Measurements from ENCODE around the gene MT2A.
"Not testable (repeated sequence)": the region's sequence is repeated elsewhere in the genome, so short reads cannot be mapped to it uniquely, and the experiment has no call there.

MT2A gene

GRCh38 chr16:56623184-56623583 lies 14.8 kb downstream of the MT2A start:
- DNase-seq: not testable (repeated sequence)

DNA sequence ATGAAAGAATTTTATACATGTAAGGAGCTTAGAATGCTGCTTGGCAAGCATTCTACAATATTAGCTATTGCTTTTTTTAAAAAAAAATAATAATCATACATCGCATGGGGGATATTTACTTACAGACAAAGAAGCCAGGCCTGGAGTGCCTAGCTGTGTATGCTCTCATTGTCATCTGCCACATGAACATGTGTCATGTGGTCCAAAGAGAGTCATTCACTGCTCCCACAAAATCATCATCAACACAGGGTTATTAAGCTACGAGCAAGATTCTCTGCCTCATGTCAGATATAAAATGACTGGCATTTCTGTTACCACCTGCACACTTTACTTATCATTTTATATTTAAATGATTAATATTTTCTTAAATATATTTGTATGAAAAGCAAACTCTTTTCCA lies 15.3 kb downstream of the MT2A start:
- no peak for DNase-seq

GRCh38 chr16:56625140-56625942 lies 17.0 kb downstream of the MT2A start, which contains the start of gene MT1E:
MT1E (plus strand) TSS chr16:56625781; CDS start chr16:56625852, 71 bp downstream.
- DNase-seq: no peak

- no peak for DNase-seq
Observed at GRCh38 chr16:56625943-56626654, 17.7 kb downstream of the MT2A start.

GRCh38 chr16:56626685-56627084 lies 18.3 kb downstream of the MT2A start:
- DNase-seq: no peak

GRCh38 chr16:56628486-56629350 lies 20.3 kb downstream of the MT2A start:
- DNase-seq: no peak

DNA sequence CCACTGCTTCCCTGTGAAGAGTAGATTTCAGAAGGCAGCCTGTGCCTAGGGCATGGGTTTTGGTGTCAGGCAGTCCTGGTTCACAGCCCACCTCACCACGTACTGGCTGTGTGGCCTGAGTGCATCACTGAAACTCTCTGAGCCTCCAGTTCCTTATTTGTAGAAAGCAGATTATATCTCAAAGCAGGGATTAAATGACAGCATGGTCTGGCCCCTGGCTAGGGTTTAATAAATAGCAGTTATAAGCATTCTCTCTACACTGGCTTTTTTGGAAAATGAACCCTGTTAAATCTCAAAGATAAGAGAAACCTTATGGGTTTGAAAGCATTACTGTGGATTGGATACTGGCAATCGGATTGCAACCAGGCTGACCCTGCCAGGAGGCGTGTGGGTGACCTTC lies 21.1 kb downstream of the MT2A start:
- DNase-seq: no peak

GRCh38 chr16:56630134-56630533 lies 21.8 kb downstream of the MT2A start:
- no peak for DNase-seq

DNA sequence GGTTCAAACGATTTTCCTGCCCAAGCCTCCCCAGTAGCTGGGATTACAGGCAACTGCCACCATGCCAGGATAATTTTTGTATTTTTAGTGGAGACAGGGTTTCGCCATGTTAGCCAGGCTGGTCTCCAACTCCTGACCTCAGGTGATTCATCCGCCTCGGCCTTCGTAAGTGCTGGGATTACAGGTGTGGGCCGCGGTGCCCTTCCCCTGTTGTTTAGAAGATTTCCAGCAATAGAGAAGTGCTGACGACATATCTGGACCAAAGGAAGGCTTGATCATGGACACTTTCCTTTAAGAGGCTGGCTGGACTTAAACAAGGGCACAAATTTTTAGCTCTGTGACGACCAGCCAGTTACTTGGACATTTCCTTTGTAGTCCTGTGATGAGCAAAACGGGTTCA lies 22.8 kb downstream of the MT2A start:
- DNase-seq: no peak

GRCh38 chr16:56631832-56632155 lies 23.4 kb downstream of the MT2A start:
- DNase-seq: no peak

GRCh38 chr16:56632156-56632847 lies 23.9 kb downstream of the MT2A start, which contains the start of gene MT1M:
MT1M (plus strand) TSS chr16:56632659; CDS start chr16:56632732, 73 bp downstream.
- DNase-seq: no peak

GRCh38 chr16:56632848-56633365 lies 24.5 kb downstream of the MT2A start:
- DNase-seq: no peak

GRCh38 chr16:56633535-56633934 lies 25.2 kb downstream of the MT2A start:
- DNase-seq: no peak

DNA sequence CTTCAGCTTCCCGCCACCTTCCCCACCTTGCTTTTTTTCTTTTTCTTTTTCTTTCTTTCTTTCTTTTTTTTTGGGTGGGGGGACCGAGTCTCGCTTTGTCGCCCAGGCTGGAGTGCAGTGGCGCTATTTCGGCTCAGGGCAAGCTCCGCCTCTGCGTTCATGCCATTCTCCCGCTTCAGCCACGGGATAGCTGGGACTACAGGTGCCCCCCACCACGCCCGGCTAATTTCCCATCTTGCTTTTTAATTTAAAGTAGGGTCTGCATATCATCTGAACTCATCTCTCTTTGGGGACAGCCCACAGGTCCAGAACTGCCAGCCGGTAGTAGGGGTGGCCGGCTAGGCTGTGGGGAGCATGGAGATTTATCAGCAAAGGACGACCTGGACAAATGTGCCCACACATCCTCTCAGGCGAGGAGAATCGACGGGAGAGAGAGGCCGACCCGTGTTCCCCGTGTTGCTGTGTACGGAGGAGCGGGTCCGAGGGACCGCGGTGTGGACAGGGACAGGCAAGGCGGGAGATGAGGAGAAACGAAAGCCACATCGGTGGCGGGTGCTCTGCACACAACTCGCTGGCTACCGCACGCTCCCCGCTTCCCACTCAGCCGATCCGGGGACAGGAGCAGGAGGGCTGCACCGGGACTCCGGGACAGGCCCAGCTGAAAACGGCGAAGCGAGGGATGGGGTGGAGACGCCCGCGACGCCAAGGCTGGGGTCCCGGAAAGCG lies 26.5 kb downstream of the MT2A start:
- no peak for DNase-seq

- DNase-seq: no peak
Observed at GRCh38 chr16:56635441-56635967, 27.1 kb downstream of the MT2A start.

GRCh38 chr16:56636616-56637413 lies 28.4 kb downstream of the MT2A start:
- DNase-seq: no peak

DNA sequence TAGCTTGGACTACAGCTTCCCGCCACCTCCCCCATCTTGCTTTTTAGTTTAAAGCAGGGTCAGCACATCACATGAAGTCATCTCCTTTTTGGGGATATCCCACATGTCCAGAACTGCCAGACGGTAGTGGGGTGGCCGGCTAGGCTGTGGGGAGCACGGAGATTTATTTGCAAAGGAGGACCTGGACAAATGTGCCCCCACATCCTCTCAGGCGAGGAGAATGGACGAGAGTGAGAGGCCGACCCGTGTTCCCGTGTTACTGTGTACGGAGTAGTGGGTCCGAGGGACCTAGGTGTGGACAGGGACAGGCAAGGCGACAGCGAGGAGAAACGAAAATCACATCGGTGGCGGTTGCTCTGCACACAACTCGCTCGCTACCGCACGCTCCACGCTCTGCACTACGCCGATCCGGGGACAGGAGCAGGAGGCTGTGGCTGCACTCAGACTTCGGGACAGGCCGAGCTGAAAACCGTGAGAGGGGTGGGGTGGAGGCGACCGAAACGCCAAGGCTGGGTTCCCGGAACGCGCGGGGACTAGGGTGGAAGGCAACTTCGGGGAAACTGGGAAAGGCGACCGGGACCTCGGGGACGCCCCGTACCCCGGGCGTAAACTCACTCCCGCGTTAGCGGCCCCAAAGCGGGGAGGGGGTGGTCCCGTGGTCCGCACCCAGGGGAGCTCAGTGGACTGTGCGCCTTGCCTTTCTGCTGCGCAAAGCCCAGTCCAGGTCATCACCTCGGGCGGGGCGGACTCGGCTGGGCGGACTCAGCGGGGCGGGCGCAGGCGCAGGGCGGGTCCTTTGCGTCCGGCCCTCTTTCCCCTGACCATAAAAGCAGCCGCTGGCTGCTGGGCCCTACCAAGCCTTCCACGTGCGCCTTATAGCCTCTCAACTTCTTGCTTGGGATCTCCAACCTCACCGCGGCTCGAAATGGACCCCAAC lies 29.7 kb downstream of the MT2A start, which contains the start of gene MT1A:
Gene MT1A (plus strand): TSS at position 853 of the 937 bp plus-strand sequence. CDS start 73 bp downstream, at position 926.
- no peak for DNase-seq

DNA sequence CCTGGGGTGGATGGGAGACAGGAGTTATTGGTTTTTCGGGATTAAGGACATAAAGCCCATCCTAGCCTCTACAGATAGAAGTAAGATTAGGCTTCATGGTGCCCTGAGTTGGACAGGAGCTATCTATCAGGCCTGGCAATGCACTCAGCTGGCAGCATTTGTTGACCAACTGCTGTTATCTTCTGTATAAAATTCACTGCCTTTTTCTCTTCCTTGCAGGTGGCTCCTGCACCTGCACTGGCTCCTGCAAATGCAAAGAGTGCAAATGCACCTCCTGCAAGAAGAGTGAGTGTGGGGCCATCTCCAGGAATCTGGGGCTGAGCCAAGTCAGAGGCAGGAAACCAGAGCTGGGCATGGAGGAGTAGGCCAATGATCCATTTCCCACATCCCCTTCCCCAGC lies 30.7 kb downstream of the MT2A start:
- DNase-seq: no peak

- DNase-seq: no peak
Observed at GRCh38 chr16:56640076-56640475, 31.7 kb downstream of the MT2A start.

Measured in CD4-positive, alpha-beta T cell treated with Interleukin-4 for 4 hours (primary cell).